MCF 10A (cell line): ENCODE measurements around the gene NINJ2. TPM values are rescaled to one million over a fixed set of nuclear protein-coding genes. Genes with fewer than 3 reads are reported as not detected.

Experiments used
- BruUV-seq: library from RNA; stranded (reverse); fragments of 400-500 nt; replicated peaks from 2 replicates; lab custom pipeline; 2021; lab: Mats Ljungman, UMichigan
- CTCF ChIA-PET: fragments of 300-600 bp; sonication (Branson Sonifier 250); formaldehyde crosslinking; extraction: SDS; loops from one replicate; lab custom pipeline; 2021; ENCODE audit warnings: antibody characterized with exemption, inconsistent platforms; lab: Yijun Ruan, JAX
- POLR2A ChIA-PET: fragments of 300-600, 350-650 bp; sonication (Branson Sonifier 250); formaldehyde crosslinking; extraction: SDS; loops from one replicate; lab custom pipeline; 2020; ENCODE audit warnings: antibody characterized with exemption, inconsistent platforms; lab: Yijun Ruan, JAX
- DNase-seq: peaks from one replicate; pipeline ENCODE4 v3.0.0-alpha.2; 2018; ENCODE audit not compliant: unreplicated experiment
- H3K27ac Mint-ChIP-seq: one replicate; pipeline ENCODE4 v1.8.0; 2022; ENCODE audit warnings: mild to moderate bottlenecking, low read depth, mixed read lengths; ENCODE audit not compliant: unreplicated experiment
- H3K27me3 Mint-ChIP-seq: one replicate; pipeline ENCODE4 v1.8.0; 2022; ENCODE audit warnings: mixed read lengths; ENCODE audit not compliant: insufficient read depth, unreplicated experiment
- H3K36me3 Mint-ChIP-seq: one replicate; pipeline ENCODE4 v1.8.0; 2022; ENCODE audit warnings: mild to moderate bottlenecking, moderate library complexity, mixed read lengths; ENCODE audit not compliant: insufficient read depth, unreplicated experiment
- H3K4me1 Mint-ChIP-seq: one replicate; pipeline ENCODE4 v1.8.0; 2022; ENCODE audit warnings: mixed read lengths; ENCODE audit not compliant: insufficient read depth, unreplicated experiment
- H3K4me3 Mint-ChIP-seq: one replicate; pipeline ENCODE4 v1.8.0; 2022; ENCODE audit warnings: mild to moderate bottlenecking, moderate library complexity, mixed read lengths; ENCODE audit not compliant: unreplicated experiment
- H3K9me3 Mint-ChIP-seq: one replicate; pipeline ENCODE4 v1.8.0; 2022; ENCODE audit warnings: mixed read lengths; ENCODE audit not compliant: unreplicated experiment
- CTCF ChIP-seq: fragments of 200-600 bp; IDR thresholded peaks from one replicate; pipeline ENCODE4 v1.8.0; 2022; ENCODE audit warnings: antibody characterized with exemption, mild to moderate bottlenecking; ENCODE audit not compliant: unreplicated experiment
- intact Hi-C: fragments of 100-400 bp; cut with micrococcal nuclease; formaldehyde crosslinking; loops from 2 replicates; pipeline ENCODE4 v1.14.1; 2022
- total RNA-seq: library from RNA; stranded (reverse); gene quantifications from 2 replicates; pipeline ENCODE4 v1.2.3, GENCODE V29; 2022

NINJ2 gene
- total RNA-seq, 1 experiment from 2014 or later = not detected

- BruUV-seq = no TSS peak
- no peak overlapping the region for H3K27ac Mint-ChIP-seq
- TF ChIP-seq CTCF = no peak
- H3K36me3 Mint-ChIP-seq = no peaks in the 10 kb centered on the region
- no peak for DNase-seq
- H3K4me3 Mint-ChIP-seq = no peak overlapping the region
- POLR2A ChIA-PET = no interaction called here
- H3K9me3 Mint-ChIP-seq = peaks cover 8% of the 10 kb centered on the region
- no peaks in the 10 kb centered on the region for H3K27me3 Mint-ChIP-seq
- CTCF ChIA-PET = interaction anchor here (0.7 kb wide), 1 partner anchor 173 kb away, joined by 3 read pairs; no protein-coding TSS in a partner anchor
- H3K4me1 Mint-ChIP-seq = peaks cover 13% of the 10 kb centered on the region
- intact Hi-C loops = no loop called here
Observed at GRCh38 chr12:612293-612692, 51.0 kb downstream of the NINJ2 start.

- no peaks in the 10 kb centered on the region for H3K27me3 Mint-ChIP-seq
- DNase-seq = no peak
- POLR2A ChIA-PET = no interaction called here
- H3K27ac Mint-ChIP-seq = no peak overlapping the region
- peaks cover 8% of the 10 kb centered on the region for H3K9me3 Mint-ChIP-seq
- peaks cover 13% of the 10 kb centered on the region for H3K4me1 Mint-ChIP-seq
- TF ChIP-seq CTCF = no peak
- H3K36me3 Mint-ChIP-seq = no peaks in the 10 kb centered on the region
- H3K4me3 Mint-ChIP-seq = no peak overlapping the region
- intact Hi-C loops = no loop called here
- CTCF ChIA-PET = interaction anchor here (0.6 kb wide), 1 partner anchor 16 kb away, joined by 5 read pairs; no protein-coding TSS in a partner anchor
- BruUV-seq = no TSS peak
Observed at GRCh38 chr12:611721-612120, 51.5 kb downstream of the NINJ2 start.

- Mint-ChIP-seq H3K4me1 (peaks cover 13% of the 10 kb centered on the region), H3K4me3 (no peak overlapping the region), H3K9me3 (peaks cover 8% of the 10 kb centered on the region), H3K27ac (no peak overlapping the region), H3K27me3 (no peaks in the 10 kb centered on the region), H3K36me3 (no peaks in the 10 kb centered on the region)
- CTCF ChIA-PET = no interaction called here
- no peak for TF ChIP-seq CTCF
- POLR2A ChIA-PET = interaction anchor here (0.6 to 1.3 kb wide), 2 partner anchors 28 to 397 kb away, joined by 3 to 5 read pairs; no protein-coding TSS in a partner anchor
- no TSS peak for BruUV-seq
- DNase-seq = no peak
- intact Hi-C loops = no loop called here
Observed at GRCh38 chr12:608921-609320, 54.3 kb downstream of the NINJ2 start.

- Mint-ChIP-seq H3K36me3 (no peaks in the 10 kb centered on the region), H3K27ac (no peak overlapping the region), H3K27me3 (no peaks in the 10 kb centered on the region), H3K4me3 (no peak overlapping the region), H3K9me3 (peaks cover 8% of the 10 kb centered on the region), H3K4me1 (peaks cover 13% of the 10 kb centered on the region)
- no TSS peak for BruUV-seq
- ChIA-PET POLR2A (interaction anchor here (0.6 to 2.4 kb wide), 2 partner anchors 10 to 398 kb away, joined by 3 to 7 read pairs; no protein-coding TSS in a partner anchor), CTCF (no interaction called here)
- intact Hi-C loops = no loop called here
- TF ChIP-seq CTCF = no peak
- no peak for DNase-seq
Observed at GRCh38 chr12:608413-608812, 54.8 kb downstream of the NINJ2 start.
